ENCODE data around the gene KIR3DL3. TPM values are rescaled to one million over a fixed set of nuclear protein-coding genes. Genes with fewer than 3 reads are reported as not detected.
"Not testable (repeated sequence)": the region's sequence is repeated elsewhere in the genome, so short reads cannot be mapped to it uniquely, and the experiment has no call there.

The KIR3DL3 gene
- not detected for total RNA-seq
- polyA plus RNA-seq (ENCODE audit: insufficient read length in 6 of 6): not detected
- long read RNA-seq, donor 1: 0 reads
- long read RNA-seq, donor 2: 0 reads
- long read RNA-seq, donor 3: 0 reads
- long read RNA-seq, donor 4: 0 reads
- long read RNA-seq, donor 5: 0 reads
- long read RNA-seq, donor 6: 0 reads
- long read RNA-seq, donor 7: 0 reads
- long read RNA-seq, donor 8: 0 reads
- long read RNA-seq, donor 9: 0 reads
- long read RNA-seq, donor 10: 0 reads
- long read RNA-seq, donor 11: 0 reads
- long read RNA-seq, donor 12: 0 reads

DNA sequence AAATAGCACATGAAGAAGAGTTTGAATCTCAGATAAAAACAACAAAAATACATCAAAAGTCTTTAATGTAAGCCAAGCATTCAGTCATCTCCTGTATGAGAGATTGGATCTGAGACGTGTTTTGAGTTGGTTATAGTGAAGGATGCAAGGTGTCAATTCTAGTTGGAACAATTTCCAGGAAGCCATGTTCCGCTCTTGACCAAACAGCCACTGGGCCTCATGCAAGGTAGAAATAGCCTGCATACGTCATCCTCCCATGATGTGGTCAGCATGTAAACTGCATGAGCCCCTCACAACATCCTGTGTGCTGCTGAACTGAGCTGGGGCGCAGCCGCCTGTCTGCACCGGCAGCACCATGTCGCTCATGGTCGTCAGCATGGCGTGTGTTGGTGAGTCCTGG lies at the start of gene KIR3DL3:
TSS of gene KIR3DL3 (plus strand) at position 301 of the 400 bp plus-strand sequence. CDS start at position 356, 55 bp downstream.
- Histone ChIP-seq H3K27me3 (peaks cover 0 to under 1% of the 10 kb centered on the region in 2 donors), H3K4me3 (no peak within 1 kb of the TSS), H3K9me3 (peaks cover 0 to 31% of the 10 kb centered on the region in 2 donors), H3K27ac (no peak within 1 kb of the TSS), H3K4me1 (no peaks in the 10 kb centered on the region), H3K36me3 (no peaks in the 10 kb centered on the region)
- no peak for DNase-seq
- intact Hi-C loops (cut with DNase I): no loop called here
- TF ChIP-seq, protein P1, sequence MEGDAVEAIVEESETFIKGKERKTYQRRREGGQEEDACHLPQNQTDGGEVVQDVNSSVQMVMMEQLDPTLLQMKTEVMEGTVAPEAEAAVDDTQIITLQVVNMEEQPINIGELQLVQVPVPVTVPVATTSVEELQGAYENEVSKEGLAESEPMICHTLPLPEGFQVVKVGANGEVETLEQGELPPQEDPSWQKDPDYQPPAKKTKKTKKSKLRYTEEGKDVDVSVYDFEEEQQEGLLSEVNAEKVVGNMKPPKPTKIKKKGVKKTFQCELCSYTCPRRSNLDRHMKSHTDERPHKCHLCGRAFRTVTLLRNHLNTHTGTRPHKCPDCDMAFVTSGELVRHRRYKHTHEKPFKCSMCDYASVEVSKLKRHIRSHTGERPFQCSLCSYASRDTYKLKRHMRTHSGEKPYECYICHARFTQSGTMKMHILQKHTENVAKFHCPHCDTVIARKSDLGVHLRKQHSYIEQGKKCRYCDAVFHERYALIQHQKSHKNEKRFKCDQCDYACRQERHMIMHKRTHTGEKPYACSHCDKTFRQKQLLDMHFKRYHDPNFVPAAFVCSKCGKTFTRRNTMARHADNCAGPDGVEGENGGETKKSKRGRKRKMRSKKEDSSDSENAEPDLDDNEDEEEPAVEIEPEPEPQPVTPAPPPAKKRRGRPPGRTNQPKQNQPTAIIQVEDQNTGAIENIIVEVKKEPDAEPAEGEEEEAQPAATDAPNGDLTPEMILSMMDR (IDR thresholded peaks at IDR 0.05): no peak
- ATAC-seq: no peak

DNA sequence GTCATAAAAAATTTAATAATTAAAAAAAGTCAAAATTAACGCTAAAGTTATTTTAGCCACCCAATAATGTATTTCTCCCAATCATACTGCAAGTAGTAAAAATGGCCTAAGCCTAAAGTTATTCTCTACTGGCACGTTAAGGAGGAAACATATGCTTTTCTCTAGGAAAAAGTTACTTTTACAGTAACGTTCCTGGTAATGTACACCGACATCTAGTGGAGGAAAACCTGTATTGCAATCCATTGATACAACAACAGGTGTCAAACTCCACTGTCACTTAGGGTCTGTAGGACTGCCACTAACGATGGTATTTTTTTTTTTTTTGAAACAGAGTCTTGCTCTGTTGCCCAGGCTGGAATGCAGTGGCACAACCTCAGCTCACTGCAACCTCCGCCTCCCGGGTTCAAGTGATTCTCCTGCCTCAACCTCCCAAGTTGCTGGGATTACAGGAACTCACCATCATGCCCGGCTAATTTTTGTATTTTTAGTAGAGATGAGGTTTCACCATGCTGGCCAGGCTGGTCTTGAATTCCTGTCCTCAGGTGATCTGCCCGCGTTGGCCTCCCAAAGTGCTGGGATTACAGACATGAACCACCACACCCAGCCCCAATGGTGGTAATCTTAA lies 47.9 kb upstream of the KIR3DL3 start:
- H3K4me3 ChIP-seq, H3K36me3 ChIP-seq, H3K27ac ChIP-seq, H3K9me3 ChIP-seq: not testable (repeated sequence)
- intact Hi-C loops (cut with DNase I): loop anchor here in 1 of 2 donors (5.0 kb wide), 1 partner anchor 194 kb away; no protein-coding TSS in a partner anchor
- DNase-seq (peak in 2 of 4 donors; percentile 11 to 37), ATAC-seq (peak; percentile 74)
- peaks cover 0 to 14% of the 10 kb centered on the region in 2 donors for H3K4me1 ChIP-seq
- H3K27me3 ChIP-seq: peaks cover 0 to 55% of the 10 kb centered on the region in 2 donors
- TF ChIP-seq, protein P1 (IDR thresholded peaks at IDR 0.05): peak; percentile 80 to 81

DNA sequence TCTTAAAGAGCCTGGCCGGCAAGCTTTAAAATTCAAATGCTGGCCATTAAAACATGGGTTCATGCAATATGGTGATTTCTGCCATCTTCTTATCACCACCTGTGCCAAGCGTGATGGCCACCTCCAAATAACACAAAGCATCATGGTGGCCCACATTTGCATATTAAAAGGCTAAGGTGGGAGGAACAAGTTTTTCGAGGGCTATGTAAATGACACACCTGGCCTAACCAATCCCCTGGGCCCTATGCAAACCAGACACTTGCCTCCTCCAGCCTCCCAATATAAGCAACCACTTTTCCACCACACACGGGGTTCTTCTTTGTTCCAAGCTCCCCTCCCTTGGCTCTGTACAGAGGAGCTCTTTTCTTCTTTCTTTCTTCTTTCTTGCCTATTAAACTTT lies 47.0 kb upstream of the KIR3DL3 start:
- TF ChIP-seq, protein P1 (IDR thresholded peaks at IDR 0.05): no peak
- Histone ChIP-seq H3K27ac (no peak overlapping the region), H3K9me3 (no peaks in the 10 kb centered on the region), H3K36me3 (no peaks in the 10 kb centered on the region), H3K27me3 (peaks cover 0 to 55% of the 10 kb centered on the region in 2 donors), H3K4me1 (peaks cover 0 to 11% of the 10 kb centered on the region in 2 donors), H3K4me3 (no peak overlapping the region)
- ATAC-seq: no peak
- intact Hi-C loops (cut with DNase I): loop anchor here in 1 of 2 donors (5.0 kb wide), 1 partner anchor 195 kb away; no protein-coding TSS in a partner anchor
- no peak for DNase-seq

DNA sequence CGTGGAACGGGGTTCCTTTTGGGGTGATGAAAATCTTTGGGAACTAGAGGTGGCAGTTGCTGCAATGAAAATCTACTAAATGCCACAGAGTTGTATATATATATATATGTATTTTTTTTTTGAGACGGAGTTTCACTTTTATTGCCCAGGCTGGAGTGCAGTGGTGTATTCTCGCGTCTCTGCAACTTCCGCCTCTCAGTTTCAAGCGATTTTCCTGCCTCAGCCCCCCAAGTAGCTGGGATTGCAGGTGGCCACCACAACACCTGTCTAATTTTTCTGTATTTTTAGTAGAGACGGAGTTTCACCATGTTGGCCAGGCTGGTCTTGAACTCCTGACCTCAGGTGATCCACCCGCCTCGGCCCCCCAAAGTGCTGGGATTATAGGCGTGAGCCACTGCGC lies 42.6 kb upstream of the KIR3DL3 start:
- H3K9me3 ChIP-seq; DNase-seq; H3K27ac ChIP-seq; H3K4me1 ChIP-seq; H3K36me3 ChIP-seq; intact Hi-C loops (cut with DNase I); H3K4me3 ChIP-seq; ATAC-seq: not testable (repeated sequence)
- H3K27me3 ChIP-seq: peaks cover 0 to 78% of the 10 kb centered on the region in 2 donors

DNA sequence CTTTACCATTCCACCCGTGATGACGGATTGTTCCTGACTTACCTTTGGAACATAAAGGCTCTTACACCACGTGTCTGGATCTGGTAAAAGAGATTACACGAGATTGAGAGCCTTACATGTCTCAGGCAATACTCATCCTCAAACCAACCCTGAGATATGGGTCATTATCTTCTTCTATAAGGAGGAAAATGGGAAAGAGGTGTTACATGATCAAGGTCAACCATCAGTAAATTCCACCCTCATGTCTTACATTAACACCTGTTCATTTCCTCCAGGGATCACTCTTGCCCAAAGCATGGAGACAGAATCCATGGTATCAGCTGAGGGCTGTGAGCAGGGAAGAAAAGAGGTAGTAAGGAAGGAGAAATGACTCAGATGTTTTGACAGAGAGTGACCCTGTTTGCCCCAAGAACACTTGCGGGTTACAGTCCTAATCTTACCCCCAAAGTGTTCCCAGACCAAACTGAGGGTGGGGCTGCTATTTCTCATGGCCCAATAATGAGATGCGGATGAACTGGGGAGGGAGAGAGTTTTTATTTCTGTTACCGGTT lies 41.9 kb upstream of the KIR3DL3 start:
- DNase-seq: no peak
- TF ChIP-seq, protein P1 (IDR thresholded peaks at IDR 0.05): no peak
- no peak overlapping the region for H3K4me3 ChIP-seq
- intact Hi-C loops (cut with DNase I): no loop called here
- no peak for ATAC-seq
- peaks cover 0 to 78% of the 10 kb centered on the region in 2 donors for H3K27me3 ChIP-seq
- H3K36me3 ChIP-seq: no peaks in the 10 kb centered on the region
- no peaks in the 10 kb centered on the region for H3K4me1 ChIP-seq
- no peak overlapping the region for H3K27ac ChIP-seq
- H3K9me3 ChIP-seq: no peaks in the 10 kb centered on the region
